Hepatocyte (in vitro differentiated cells): ENCODE results near the gene AGAP2. TPM values are rescaled to one million over a fixed set of nuclear protein-coding genes. Genes with fewer than 3 reads are reported as not detected.
A peak's percentile ranks its signal among the peaks of the same experiment; 100 is the strongest.

Experiments used
- DNase-seq: peaks from one replicate; pipeline ENCODE4 v3.0.0-alpha.2; 2016; ENCODE audit warnings: low spot score
- H2AFZ ChIP-seq: fragments of 200-600 bp; sonication (generic); 2 replicates; pipeline ENCODE4 v1.6.0; 2016; ENCODE audit warnings: antibody characterized with exemption, mild to moderate bottlenecking
- H3K27ac ChIP-seq: fragments of 200-600 bp; sonication (generic); 2 replicates; pipeline ENCODE4 v1.5.1; 2016; ENCODE audit warnings: mild to moderate bottlenecking
- H3K27me3 ChIP-seq: fragments of 200-600 bp; sonication (generic); 2 replicates; pipeline ENCODE4 v1.6.1; 2016
- H3K36me3 ChIP-seq: fragments of 200-600 bp; sonication (generic); replicated peaks from 2 replicates; pipeline ENCODE4 v1.5.1; 2016; ENCODE audit warnings: low read depth; ENCODE audit not compliant: insufficient read depth
- H3K4me1 ChIP-seq: fragments of 200-600 bp; sonication (generic); 2 replicates; pipeline ENCODE4 v1.5.1; 2016; ENCODE audit warnings: mild to moderate bottlenecking, moderate library complexity; ENCODE audit not compliant: insufficient read depth
- H3K4me2 ChIP-seq: fragments of 200-600 bp; sonication (generic); 2 replicates; pipeline ENCODE4 v1.6.0; 2016
- H3K4me3 ChIP-seq: fragments of 200-600 bp; sonication (generic); 2 replicates; pipeline ENCODE4 v1.5.1; 2016; ENCODE audit warnings: mild to moderate bottlenecking
- H3K79me2 ChIP-seq: fragments of 200-600 bp; sonication (generic); 2 replicates; pipeline ENCODE4 v1.6.0; 2017; ENCODE audit warnings: mild to moderate bottlenecking
- H3K9me2 ChIP-seq: fragments of 200-600 bp; sonication (generic); replicated peaks from 2 replicates; pipeline ENCODE4 v1.6.0; 2017; ENCODE audit warnings: mild to moderate bottlenecking; ENCODE audit not compliant: insufficient read depth
- H3K9me3 ChIP-seq: fragments of 200-600 bp; sonication (generic); 2 replicates; pipeline ENCODE4 v1.5.1; 2016; ENCODE audit warnings: low read depth, mild to moderate bottlenecking
- H4K20me1 ChIP-seq: fragments of 200-600 bp; sonication (generic); 2 replicates; pipeline ENCODE4 v1.6.0; 2016; ENCODE audit warnings: mild to moderate bottlenecking; ENCODE audit not compliant: insufficient read depth, poor library complexity, severe bottlenecking
- CTCF ChIP-seq: fragments of 200-600 bp; sonication (generic); IDR thresholded peaks from 2 replicates; pipeline ENCODE4 v1.5.1; 2016; ENCODE audit warnings: antibody characterized with exemption, mild to moderate bottlenecking; ENCODE audit not compliant: poor library complexity
- EZH2 ChIP-seq: fragments of 200-600 bp; sonication (generic); IDR thresholded peaks from 2 replicates; pipeline ENCODE4 v1.6.1; 2016; ENCODE audit warnings: antibody characterized with exemption, mild to moderate bottlenecking, borderline replicate concordance
- EZH2phosphoT487 ChIP-seq: fragments of 200-600 bp; sonication (generic); IDR thresholded peaks from one replicate; pipeline ENCODE4 v1.6.1; 2018; ENCODE audit warnings: antibody characterized with exemption, mild to moderate bottlenecking, low read depth, moderate library complexity; ENCODE audit not compliant: unreplicated experiment, severe bottlenecking
- WGBS: methylation state at CpG from one replicate; pipeline ENCODE4 v1.1.6; 2016; ENCODE audit warnings: low lambda C conversion rate; ENCODE audit errors: missing lambda C conversion rate; 5-methylcytosine and 5-hydroxymethylcytosine counted together
- polyA plus RNA-seq: library from polyadenylated mRNA; unstranded; fragments of >200 nt; fragmentation: Nextera tagmentation; extraction: Ambion mirVana; gene quantifications from 2 replicates; pipeline ENCODE4 v1.2.1, GENCODE V29; 2016
- total RNA-seq: library from RNA; depleted of rRNA; stranded (reverse); fragments of >200 nt; gene quantifications from 2 replicates; pipeline ENCODE4 v1.2.3, GENCODE V29; 2014

AGAP2 gene
- total and polyA plus RNA-seq, 2 experiments from 2014 or later, result 0.04 to 0.33 TPM

GRCh38 chr12:57726884-57727757 is 11.4 kb downstream of the AGAP2 start:
- peak; percentile 46 for DNase-seq
- H3K4me2 ChIP-seq, result peak overlapping the region; percentile 98
- H3K27me3 ChIP-seq, result peaks cover 77% of the 10 kb centered on the region
- H3K36me3 ChIP-seq, result no peaks in the 10 kb centered on the region
- TF ChIP-seq EZH2, result peak; percentile 43
- TF ChIP-seq CTCF, result peak; percentile 25
- no peak for TF ChIP-seq EZH2phosphoT487
- H3K4me1 ChIP-seq, result peaks cover 6% of the 10 kb centered on the region
- H3K4me3 ChIP-seq, result peak overlapping the region; percentile 60
- H2AFZ ChIP-seq, result peak overlapping the region; percentile 62
- H3K9me2 ChIP-seq, result no peaks in the 10 kb centered on the region
- WGBS, result 16% methylated on average over 74 of the region's 76 CpGs
- H3K9me3 ChIP-seq, result no peaks in the 10 kb centered on the region
- H3K27ac ChIP-seq, result no peak overlapping the region
- no peaks in the 10 kb centered on the region for H3K79me2 ChIP-seq
- no peaks in the 10 kb centered on the region for H4K20me1 ChIP-seq

GRCh38 chr12:57726151-57726883 is 12.2 kb downstream of the AGAP2 start:
- no peaks in the 10 kb centered on the region for H3K9me3 ChIP-seq
- H3K79me2 ChIP-seq, result no peaks in the 10 kb centered on the region
- H3K4me2 ChIP-seq, result peak overlapping the region; percentile 98
- peak overlapping the region; percentile 62 for H2AFZ ChIP-seq
- peak; percentile 88 for DNase-seq
- H3K36me3 ChIP-seq, result no peaks in the 10 kb centered on the region
- H3K27me3 ChIP-seq, result peaks cover 69% of the 10 kb centered on the region
- 6% methylated on average over 40 of the region's 79 CpGs for WGBS
- no peak overlapping the region for H3K27ac ChIP-seq
- H4K20me1 ChIP-seq, result no peaks in the 10 kb centered on the region
- H3K9me2 ChIP-seq, result no peaks in the 10 kb centered on the region
- peaks cover 6% of the 10 kb centered on the region for H3K4me1 ChIP-seq
- TF ChIP-seq CTCF, result peak; percentile 65
- TF ChIP-seq EZH2, result peak; percentile 59
- TF ChIP-seq EZH2phosphoT487, result no peak
- H3K4me3 ChIP-seq, result peak overlapping the region; percentile 60

- Histone ChIP-seq H4K20me1 (no peaks in the 10 kb centered on the region), H3K27ac (no peak overlapping the region), H3K79me2 (no peaks in the 10 kb centered on the region), H3K27me3 (peaks cover 63% of the 10 kb centered on the region), H3K36me3 (no peaks in the 10 kb centered on the region), H3K9me2 (no peaks in the 10 kb centered on the region), H3K4me2 (peak overlapping the region; percentile 98), H3K9me3 (no peaks in the 10 kb centered on the region), H3K4me1 (peaks cover 6% of the 10 kb centered on the region), H2AFZ (no peak overlapping the region), H3K4me3 (no peak overlapping the region)
- 8% methylated on average over 10 of the region's 10 CpGs for WGBS
- DNase-seq, result no peak
- no peak for TF ChIP-seq CTCF
- TF ChIP-seq EZH2, result no peak
- TF ChIP-seq EZH2phosphoT487, result no peak
Measured at GRCh38 chr12:57725851-57726150, 12.7 kb downstream of the AGAP2 start.
